Fibroblast of skin of abdomen (primary cell): ENCODE data around the gene PCSK6.

Experiments used
- DNase-seq: peaks from one replicate; pipeline ENCODE4 v3.0.0-alpha.2; 2013

The PCSK6 gene

GRCh38 chr15:101322854-101323477, 166.5 kb downstream of the PCSK6 start:
- no peak for DNase-seq

- DNase-seq = no peak
Observed at GRCh38 chr15:101322016-101322695, 167.4 kb downstream of the PCSK6 start.

GRCh38 chr15:101320501-101321052, 168.9 kb downstream of the PCSK6 start:
- peak; percentile 69 for DNase-seq

GRCh38 chr15:101318839-101319238, 170.7 kb downstream of the PCSK6 start:
- DNase-seq = no peak

- no peak for DNase-seq
Observed at GRCh38 chr15:101318147-101318819, 171.2 kb downstream of the PCSK6 start.

GRCh38 chr15:101317336-101317872, 172.1 kb downstream of the PCSK6 start:
- no peak for DNase-seq

GRCh38 chr15:101316529-101316928, 173.0 kb downstream of the PCSK6 start:
- DNase-seq = no peak

- no peak for DNase-seq
Observed at GRCh38 chr15:101315736-101316135, 173.8 kb downstream of the PCSK6 start.

GRCh38 chr15:101314336-101315125, 175.0 kb downstream of the PCSK6 start:
- no peak for DNase-seq

- DNase-seq = no peak
Observed at GRCh38 chr15:101313041-101313761, 176.3 kb downstream of the PCSK6 start.

- DNase-seq = no peak
Observed at GRCh38 chr15:101310508-101310907, 179.0 kb downstream of the PCSK6 start.

- DNase-seq = no peak
Observed at GRCh38 chr15:101310161-101310480, 179.4 kb downstream of the PCSK6 start.

GRCh38 chr15:101309436-101310160, 179.9 kb downstream of the PCSK6 start:
- DNase-seq = no peak

GRCh38 chr15:101308604-101309435, 180.7 kb downstream of the PCSK6 start:
- DNase-seq = no peak

GRCh38 chr15:101307897-101308603, 181.5 kb downstream of the PCSK6 start:
- no peak for DNase-seq

GRCh38 chr15:101307048-101307896, 182.2 kb downstream of the PCSK6 start:
- DNase-seq = no peak

GRCh38 chr15:101306341-101307047, 183.0 kb downstream of the PCSK6 start:
- DNase-seq = no peak

GRCh38 chr15:101305820-101306255, 183.7 kb downstream of the PCSK6 start:
- no peak for DNase-seq
